Upper lobe of left lung (tissue), 6 donors: ENCODE results near the gene FDCSP. TPM values are rescaled to one million over a fixed set of nuclear protein-coding genes. Genes with fewer than 3 reads are reported as not detected.
"Not testable (repeated sequence)": the region's sequence is repeated elsewhere in the genome, so short reads cannot be mapped to it uniquely, and the experiment has no call there.

Experiments used
- ATAC-seq, 2 donors: fragments of 200-7000 bp; cut with Tn5 transposase; one replicate each; pipeline ENCODE4 v1.9.1; 2022; ENCODE audit warnings: mild to moderate bottlenecking in 2 of 2, moderate library complexity in 2 of 2; ENCODE audit not compliant: low FRiP score in 2 of 2
- DNase-seq, 2 donors: peaks; one replicate each; pipeline ENCODE4 v3.0.0-alpha.2; 2019 to 2020
- H3K27ac ChIP-seq, 4 donors: fragments of 200-600 bp; sonication (generic); one replicate each; pipeline ENCODE4 v1.5.1; 2016 to 2019
- H3K27me3 ChIP-seq, 4 donors: fragments of 200-600 bp; sonication (generic); one replicate each; pipeline ENCODE4 v1.5.1; 2017 to 2019
- H3K36me3 ChIP-seq, 4 donors: fragments of 200-600 bp; sonication (generic); one replicate each; pipeline ENCODE4 v1.5.1; 2016 to 2019
- H3K4me1 ChIP-seq, 4 donors: fragments of 200-600 bp; sonication (generic); one replicate each; pipeline ENCODE4 v1.5.1; 2018 to 2019
- H3K4me3 ChIP-seq, 4 donors: fragments of 200-600 bp; sonication (generic); one replicate each; pipeline ENCODE4 v1.5.1; 2017 to 2019; ENCODE audit warnings: mild to moderate bottlenecking in 2 of 4, moderate library complexity in 1 of 4
- H3K9me3 ChIP-seq, 4 donors: fragments of 200-600 bp; sonication (generic); one replicate each; pipeline ENCODE4 v1.5.1; 2018 to 2019
- EP300 ChIP-seq, 4 donors: sonication (generic); formaldehyde crosslinking; IDR thresholded peaks; one replicate each; pipeline ENCODE4 v1.5.1; 2017; ENCODE audit warnings: antibody characterized with exemption in 4 of 4, control low read depth in 2 of 4
- POLR2A ChIP-seq, 4 donors: fragments of 450-650 bp; IDR thresholded peaks; one replicate each; pipeline ENCODE4 v1.5.1; 2016 to 2017; ENCODE audit warnings: antibody characterized with exemption in 4 of 4, mild to moderate bottlenecking in 2 of 4
- POLR2AphosphoS5 ChIP-seq, 2 donors: sonication (generic); formaldehyde crosslinking; IDR thresholded peaks; one replicate each; pipeline ENCODE4 v1.5.1; 2017; ENCODE audit warnings: antibody characterized with exemption in 2 of 2
- WGBS, 2 donors: methylation state at CpG; one replicate each; pipeline ENCODE4 v1.1.5; 2017 to 2018; 5-methylcytosine and 5-hydroxymethylcytosine counted together
- total RNA-seq, 6 donors: library from RNA; depleted of rRNA in 4 of 6; stranded (reverse); fragments of >200 nt in 4 of 6; gene quantifications; one replicate each; pipeline versions ENCODE4 v1.1.0 to v1.2.1, GENCODE V29; 2016 to 2021
- TF ChIP-seq, protein P1 (sequence below), 6 experiments: fragments of 450-650 bp in 4 of 6; fragments of 200-600 bp in 2 of 6; sonication (generic) in 2 of 6; IDR thresholded peaks; one replicate each; pipeline ENCODE4 v1.5.1; 2016 to 2019; ENCODE audit warnings: antibody characterized with exemption in 6 of 6
- donor health status: DM: no; HTN: no; CAD: no; lungs with moderate emphysema.
- donor health status: DM: no; HTN: yes; CAD: no; lungs with severe emphysema.

The FDCSP gene
- total RNA-seq, 6 donors from 2014 or later = 0.51 TPM; not detected in 5

DNA sequence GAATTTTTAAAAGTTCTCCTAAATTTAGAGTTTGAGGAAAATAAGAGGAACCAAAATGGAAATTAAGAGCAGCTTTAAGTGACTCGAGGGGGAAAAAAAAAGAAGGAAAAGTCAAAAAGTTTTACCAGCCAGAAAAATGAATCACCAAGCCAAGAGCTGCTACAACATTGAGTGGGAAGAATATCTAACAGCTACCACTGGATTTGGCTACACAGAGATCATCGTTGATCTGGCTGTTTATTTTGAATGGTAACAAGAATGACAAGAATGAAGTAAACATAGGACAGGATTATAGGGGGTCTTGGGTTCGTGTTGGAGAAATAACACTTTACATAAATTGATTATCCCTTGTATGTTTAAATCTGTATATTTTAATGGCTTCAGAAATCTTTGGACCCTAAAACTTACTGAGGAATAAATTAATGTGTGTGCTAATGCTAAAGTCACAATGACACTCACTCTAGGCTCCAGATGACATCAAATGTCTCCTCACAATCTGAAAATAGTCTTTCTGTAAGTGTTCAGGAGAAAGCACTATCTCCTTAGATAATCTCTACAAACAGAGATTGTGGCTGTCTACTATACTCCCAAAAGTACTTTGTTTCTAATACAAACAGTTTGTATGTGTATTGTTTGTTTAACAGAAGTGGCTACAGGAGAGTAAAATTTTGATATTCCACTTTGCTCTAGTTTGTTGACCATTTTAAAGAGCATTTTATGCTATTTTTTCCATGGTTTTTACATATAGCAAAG is 13.4 kb downstream of the FDCSP start:
- 22 to 27% methylated on average over 3 of the region's 3 CpGs for WGBS, 2 donors
- TF ChIP-seq, protein P1, sequence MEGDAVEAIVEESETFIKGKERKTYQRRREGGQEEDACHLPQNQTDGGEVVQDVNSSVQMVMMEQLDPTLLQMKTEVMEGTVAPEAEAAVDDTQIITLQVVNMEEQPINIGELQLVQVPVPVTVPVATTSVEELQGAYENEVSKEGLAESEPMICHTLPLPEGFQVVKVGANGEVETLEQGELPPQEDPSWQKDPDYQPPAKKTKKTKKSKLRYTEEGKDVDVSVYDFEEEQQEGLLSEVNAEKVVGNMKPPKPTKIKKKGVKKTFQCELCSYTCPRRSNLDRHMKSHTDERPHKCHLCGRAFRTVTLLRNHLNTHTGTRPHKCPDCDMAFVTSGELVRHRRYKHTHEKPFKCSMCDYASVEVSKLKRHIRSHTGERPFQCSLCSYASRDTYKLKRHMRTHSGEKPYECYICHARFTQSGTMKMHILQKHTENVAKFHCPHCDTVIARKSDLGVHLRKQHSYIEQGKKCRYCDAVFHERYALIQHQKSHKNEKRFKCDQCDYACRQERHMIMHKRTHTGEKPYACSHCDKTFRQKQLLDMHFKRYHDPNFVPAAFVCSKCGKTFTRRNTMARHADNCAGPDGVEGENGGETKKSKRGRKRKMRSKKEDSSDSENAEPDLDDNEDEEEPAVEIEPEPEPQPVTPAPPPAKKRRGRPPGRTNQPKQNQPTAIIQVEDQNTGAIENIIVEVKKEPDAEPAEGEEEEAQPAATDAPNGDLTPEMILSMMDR (IDR thresholded peaks at IDR 0.05) = no peak
- no peak for TF ChIP-seq EP300 (IDR thresholded peaks at IDR 0.05)
- Histone ChIP-seq H3K4me1 (no peaks in the 10 kb centered on the region), H3K9me3 (no peaks in the 10 kb centered on the region), H3K27me3 (no peaks in the 10 kb centered on the region), H3K27ac (no peak overlapping the region), H3K36me3 (no peaks in the 10 kb centered on the region), H3K4me3 (no peak overlapping the region)
- ATAC-seq (no peak), DNase-seq (no peak)

DNA sequence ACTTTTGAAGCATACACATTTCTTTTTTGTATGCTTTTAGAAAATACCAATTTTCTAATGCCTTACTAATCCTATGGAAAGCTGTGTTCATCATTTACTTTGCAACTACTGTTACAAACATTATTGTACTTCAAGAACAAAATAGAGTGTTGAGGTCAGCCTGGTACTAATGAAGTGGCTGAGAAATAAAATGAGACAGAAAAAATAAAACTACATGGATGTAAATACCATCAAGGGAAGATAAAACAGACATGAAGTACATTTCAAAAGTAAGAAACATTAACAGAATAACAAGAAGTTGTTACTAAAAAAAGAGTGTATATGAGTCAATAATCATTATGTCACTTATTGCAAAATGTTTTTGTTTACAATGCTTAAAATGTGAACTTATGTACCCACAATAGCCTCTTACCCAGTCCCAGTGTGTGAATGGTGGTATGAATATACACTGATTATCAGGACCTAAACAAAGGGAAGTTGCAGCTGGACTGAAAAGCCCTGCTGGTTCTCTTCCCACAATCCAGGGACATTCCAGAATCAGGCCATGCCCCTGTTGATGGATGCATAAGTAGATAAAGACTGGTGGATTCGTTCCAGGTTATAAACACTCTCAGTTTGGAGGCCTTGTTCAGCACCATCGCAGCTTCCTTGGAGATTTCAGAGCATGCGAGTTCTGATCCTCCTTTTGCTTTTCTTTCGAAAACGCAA is 14.1 kb downstream of the FDCSP start:
- no peak for TF ChIP-seq EP300 (IDR thresholded peaks at IDR 0.05)
- TF ChIP-seq, protein P1 (IDR thresholded peaks at IDR 0.05) = no peak
- no peaks in the 10 kb centered on the region for H3K36me3 ChIP-seq
- no peak overlapping the region for H3K4me3 ChIP-seq
- WGBS, 2 donors = 51 to 60% methylated on average over 5 of the region's 5 CpGs
- no peak for DNase-seq
- H3K9me3 ChIP-seq = no peaks in the 10 kb centered on the region
- H3K27me3 ChIP-seq = no peaks in the 10 kb centered on the region
- no peaks in the 10 kb centered on the region for H3K4me1 ChIP-seq
- no peak for ATAC-seq
- no peak overlapping the region for H3K27ac ChIP-seq

DNA sequence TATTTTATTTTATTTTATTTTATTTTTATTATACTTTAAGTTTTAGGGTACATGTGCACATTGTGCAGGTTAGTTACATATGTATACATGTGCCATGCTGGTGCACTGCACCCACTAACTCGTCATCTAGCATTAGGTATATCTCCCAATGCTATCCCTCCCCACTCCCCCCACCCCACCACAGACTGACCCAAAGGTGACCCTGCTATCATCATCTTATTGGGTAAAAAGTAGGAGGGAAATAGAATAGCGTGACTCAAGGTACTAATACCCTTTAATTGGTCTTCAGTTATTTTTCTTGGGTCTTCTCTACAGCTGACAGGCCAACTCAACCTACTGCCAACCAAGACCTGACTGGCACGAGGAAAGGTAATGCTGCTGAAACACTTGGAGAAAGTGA is 16.4 kb downstream of the FDCSP start, which contains the start of gene CSN3:
TSS of gene CSN3 (plus strand) at position 301 of the 400 bp plus-strand sequence. CDS start 2,223 bp downstream, outside the sequence.
- 79 to 90% methylated on average over 3 of the region's 3 CpGs for WGBS, 2 donors
- not testable (repeated sequence) for ATAC-seq, H3K27ac ChIP-seq, H3K27me3 ChIP-seq, H3K36me3 ChIP-seq, H3K4me1 ChIP-seq, H3K4me3 ChIP-seq, H3K9me3 ChIP-seq, DNase-seq

DNA sequence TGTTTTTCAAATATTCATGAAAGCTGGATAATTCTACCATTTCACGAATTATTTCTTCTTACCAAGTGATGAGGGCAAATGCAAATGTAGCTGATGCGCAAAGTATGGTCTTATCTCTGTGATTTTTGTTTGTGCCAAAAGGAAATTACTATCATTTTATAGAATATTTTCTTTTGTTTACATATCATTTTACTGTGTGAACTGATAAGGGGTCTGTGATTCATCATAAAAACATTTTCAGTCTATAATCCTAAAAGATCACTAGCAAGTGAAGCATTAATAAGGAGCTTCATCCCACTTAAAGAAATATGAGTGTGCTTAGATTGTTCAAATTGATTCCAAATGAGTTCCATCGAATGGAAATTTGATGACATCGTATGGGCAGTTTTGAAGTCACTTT is 17.2 kb downstream of the FDCSP start:
- Histone ChIP-seq H3K27me3 (no peaks in the 10 kb centered on the region), H3K9me3 (no peaks in the 10 kb centered on the region), H3K4me1 (no peaks in the 10 kb centered on the region), H3K27ac (no peak overlapping the region), H3K4me3 (no peak overlapping the region), H3K36me3 (no peaks in the 10 kb centered on the region)
- ATAC-seq (no peak), DNase-seq (no peak)
- TF ChIP-seq, protein P1 (IDR thresholded peaks at IDR 0.05) = no peak
- TF ChIP-seq EP300 (IDR thresholded peaks at IDR 0.05) (no peak), POLR2A (IDR thresholded peaks at IDR 0.05) (no peak), POLR2AphosphoS5 (IDR thresholded peaks at IDR 0.05) (no peak)
- 61 to 66% methylated on average over 4 of the region's 4 CpGs for WGBS, 2 donors

DNA sequence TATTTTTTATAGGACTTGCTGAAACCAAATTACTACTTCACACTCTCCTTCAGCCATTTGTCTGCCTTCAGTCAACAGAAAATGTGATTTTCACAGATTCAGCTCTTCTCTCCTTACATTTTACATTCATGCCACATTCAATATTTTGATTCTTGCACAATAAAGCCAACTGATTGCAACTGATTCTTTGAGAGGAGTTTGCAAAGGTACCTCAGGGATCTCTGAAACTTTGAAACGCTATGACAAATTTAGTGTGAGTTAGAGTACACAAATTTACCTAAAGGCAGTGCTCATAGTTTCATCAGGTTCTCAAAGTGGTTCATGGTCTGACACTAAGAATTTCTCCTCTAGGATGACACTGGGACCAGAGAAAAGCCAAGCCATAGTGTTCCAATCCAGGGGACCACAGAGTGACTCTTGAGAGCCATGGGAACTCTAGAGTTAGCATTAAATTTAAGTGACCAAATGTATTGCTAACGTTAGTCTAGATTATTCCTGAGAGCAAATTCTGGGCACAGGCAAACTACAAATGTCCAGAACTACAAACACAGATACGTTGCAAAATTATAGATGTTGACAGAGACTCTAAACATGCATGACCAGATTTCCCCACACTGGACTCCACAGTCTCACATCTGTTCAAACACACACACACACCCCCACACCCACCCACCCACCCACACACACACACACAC is 25.5 kb downstream of the FDCSP start:
- ATAC-seq (no peak), DNase-seq (no peak)
- Histone ChIP-seq H3K4me3 (no peak overlapping the region), H3K36me3 (no peaks in the 10 kb centered on the region), H3K4me1 (no peaks in the 10 kb centered on the region), H3K27ac (no peak overlapping the region), H3K9me3 (no peaks in the 10 kb centered on the region), H3K27me3 (no peaks in the 10 kb centered on the region)
- TF ChIP-seq EP300 (IDR thresholded peaks at IDR 0.05) (no peak), POLR2A (IDR thresholded peaks at IDR 0.05) (no peak), POLR2AphosphoS5 (IDR thresholded peaks at IDR 0.05) (no peak)
- TF ChIP-seq, protein P1 (IDR thresholded peaks at IDR 0.05) = no peak
- WGBS, 2 donors = 79 to 81% methylated on average over 3 of the region's 3 CpGs
